Peyer's patch (tissue), 4 donors: ENCODE results near the gene NBPF1.
"Not testable (repeated sequence)": the region's sequence is repeated elsewhere in the genome, so short reads cannot be mapped to it uniquely, and the experiment has no call there.

Source experiments
- POLR2A ChIP-seq, 2 donors: fragments of 450-650 bp; IDR thresholded peaks; one replicate each; pipeline ENCODE4 v1.5.1; 2017; ENCODE audit warnings: antibody characterized with exemption in 2 of 2, mild to moderate bottlenecking in 2 of 2, moderate library complexity in 2 of 2
- TF ChIP-seq, protein P1 (sequence below), 6 experiments: fragments of 450-650 bp in 4 of 6; fragments of 200-600 bp in 2 of 6; sonication (generic) in 1 of 6; IDR thresholded peaks; one replicate each; pipeline ENCODE4 v1.5.1; 2017 to 2019; ENCODE audit warnings: antibody characterized with exemption in 6 of 6, mild to moderate bottlenecking in 3 of 6, moderate library complexity in 1 of 6

DNA sequence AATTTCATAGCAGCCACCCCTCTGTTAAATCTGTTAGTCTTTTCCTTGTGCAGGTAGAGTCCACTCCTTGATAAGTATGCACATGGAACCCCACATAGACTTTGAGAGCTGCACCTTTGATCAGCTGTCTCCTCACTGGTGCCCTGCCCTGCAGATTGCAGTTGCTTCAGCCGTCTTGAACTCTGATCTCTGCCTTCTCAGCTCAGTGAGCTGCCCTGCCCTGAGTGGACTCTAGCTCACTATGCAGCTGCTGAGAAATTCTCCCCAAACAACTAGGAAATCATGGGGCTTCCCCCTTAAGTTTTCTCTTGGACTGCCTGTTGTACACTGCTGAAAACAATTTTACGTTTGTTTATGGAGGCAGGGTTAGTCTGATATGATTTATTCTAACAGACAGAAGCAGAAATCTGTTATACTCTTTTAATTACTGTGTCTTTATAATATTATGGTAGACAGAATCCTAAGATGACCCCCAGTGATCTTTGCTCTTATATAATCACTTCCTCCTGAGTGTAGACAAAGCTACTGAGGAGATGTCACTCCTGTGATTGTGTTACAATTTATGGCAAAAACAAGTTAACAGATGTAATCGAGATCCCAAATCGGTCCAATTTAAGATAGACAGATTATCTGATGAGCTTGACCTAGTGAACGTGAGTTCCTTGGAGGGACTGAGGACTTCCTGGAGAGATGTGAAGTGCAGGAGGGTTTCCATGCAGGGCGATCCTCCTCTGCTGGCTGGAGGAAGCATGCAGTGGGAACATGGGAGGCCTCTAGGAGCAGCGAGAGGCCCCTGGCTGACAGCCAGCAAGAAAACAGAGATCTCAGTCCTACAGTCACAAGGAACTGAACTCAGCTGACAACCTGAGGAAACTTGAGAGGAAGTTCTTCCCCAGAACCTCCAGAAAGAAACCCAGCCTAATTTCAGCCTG is 12.2 kb downstream of the NBPF1 start:
- TF ChIP-seq, protein P1, sequence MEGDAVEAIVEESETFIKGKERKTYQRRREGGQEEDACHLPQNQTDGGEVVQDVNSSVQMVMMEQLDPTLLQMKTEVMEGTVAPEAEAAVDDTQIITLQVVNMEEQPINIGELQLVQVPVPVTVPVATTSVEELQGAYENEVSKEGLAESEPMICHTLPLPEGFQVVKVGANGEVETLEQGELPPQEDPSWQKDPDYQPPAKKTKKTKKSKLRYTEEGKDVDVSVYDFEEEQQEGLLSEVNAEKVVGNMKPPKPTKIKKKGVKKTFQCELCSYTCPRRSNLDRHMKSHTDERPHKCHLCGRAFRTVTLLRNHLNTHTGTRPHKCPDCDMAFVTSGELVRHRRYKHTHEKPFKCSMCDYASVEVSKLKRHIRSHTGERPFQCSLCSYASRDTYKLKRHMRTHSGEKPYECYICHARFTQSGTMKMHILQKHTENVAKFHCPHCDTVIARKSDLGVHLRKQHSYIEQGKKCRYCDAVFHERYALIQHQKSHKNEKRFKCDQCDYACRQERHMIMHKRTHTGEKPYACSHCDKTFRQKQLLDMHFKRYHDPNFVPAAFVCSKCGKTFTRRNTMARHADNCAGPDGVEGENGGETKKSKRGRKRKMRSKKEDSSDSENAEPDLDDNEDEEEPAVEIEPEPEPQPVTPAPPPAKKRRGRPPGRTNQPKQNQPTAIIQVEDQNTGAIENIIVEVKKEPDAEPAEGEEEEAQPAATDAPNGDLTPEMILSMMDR (IDR thresholded peaks at IDR 0.05), result not testable (repeated sequence)
- TF ChIP-seq POLR2A (IDR thresholded peaks at IDR 0.05), result not testable (repeated sequence)
